Measurements from ENCODE around the gene EPB41. TPM values are rescaled to one million over a fixed set of nuclear protein-coding genes. Genes with fewer than 3 reads are reported as not detected.

EPB41 gene
- total and polyA plus RNA-seq, 12 donors, result 6.6 to 49.5 (median 30.3) TPM

DNA sequence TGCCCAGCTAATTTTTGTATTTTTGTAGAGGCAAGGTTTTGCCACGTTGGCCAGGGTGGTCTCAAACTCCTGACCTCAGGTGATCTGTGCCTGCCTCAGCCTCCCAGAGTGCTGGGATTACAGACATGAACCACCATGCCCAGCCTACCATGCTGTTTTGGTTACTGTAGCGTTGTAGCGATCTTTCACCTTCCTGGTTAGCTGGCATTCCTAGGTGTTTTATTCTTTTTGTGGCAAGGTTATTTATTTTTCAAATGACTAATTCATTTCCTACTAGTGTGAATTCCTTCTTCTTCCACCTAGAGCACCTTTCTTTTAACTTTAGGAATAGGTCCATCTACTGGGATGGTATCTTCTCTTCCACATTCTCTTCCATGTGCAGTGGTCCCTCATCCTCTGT lies 180.1 kb downstream of the EPB41 start:
- Histone ChIP-seq H3K27me3 (no peaks in the 10 kb centered on the region), H3K4me3 (no peak overlapping the region), H3K9me3 (replicated peaks in 1 of 3) (no peaks in the 10 kb centered on the region), H3K4me1 (replicated peaks in 1 of 2) (no peaks in the 10 kb centered on the region), H3K36me3 (replicated peaks in 1 of 2) (no peaks in the 10 kb centered on the region), H3K27ac (no peak overlapping the region)
- DNase-seq, result no peak
- no peak for TF ChIP-seq POLR2A (IDR thresholded peaks at IDR 0.05)
- TF ChIP-seq, protein P1, sequence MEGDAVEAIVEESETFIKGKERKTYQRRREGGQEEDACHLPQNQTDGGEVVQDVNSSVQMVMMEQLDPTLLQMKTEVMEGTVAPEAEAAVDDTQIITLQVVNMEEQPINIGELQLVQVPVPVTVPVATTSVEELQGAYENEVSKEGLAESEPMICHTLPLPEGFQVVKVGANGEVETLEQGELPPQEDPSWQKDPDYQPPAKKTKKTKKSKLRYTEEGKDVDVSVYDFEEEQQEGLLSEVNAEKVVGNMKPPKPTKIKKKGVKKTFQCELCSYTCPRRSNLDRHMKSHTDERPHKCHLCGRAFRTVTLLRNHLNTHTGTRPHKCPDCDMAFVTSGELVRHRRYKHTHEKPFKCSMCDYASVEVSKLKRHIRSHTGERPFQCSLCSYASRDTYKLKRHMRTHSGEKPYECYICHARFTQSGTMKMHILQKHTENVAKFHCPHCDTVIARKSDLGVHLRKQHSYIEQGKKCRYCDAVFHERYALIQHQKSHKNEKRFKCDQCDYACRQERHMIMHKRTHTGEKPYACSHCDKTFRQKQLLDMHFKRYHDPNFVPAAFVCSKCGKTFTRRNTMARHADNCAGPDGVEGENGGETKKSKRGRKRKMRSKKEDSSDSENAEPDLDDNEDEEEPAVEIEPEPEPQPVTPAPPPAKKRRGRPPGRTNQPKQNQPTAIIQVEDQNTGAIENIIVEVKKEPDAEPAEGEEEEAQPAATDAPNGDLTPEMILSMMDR (IDR thresholded peaks at IDR 0.05), result no peak
- 90 to 98% (median 93%) methylated on average over 3 of the region's 3 CpGs for WGBS, 4 donors
- intact Hi-C loops (cut with DNase I), result no loop called here

GRCh38 chr1:29094954-29095353 lies 180.6 kb downstream of the EPB41 start:
- no peak for DNase-seq
- Histone ChIP-seq H3K27ac (no peak overlapping the region), H3K4me3 (no peak overlapping the region)

GRCh38 chr1:29096231-29096886 lies 182.0 kb downstream of the EPB41 start:
- TF ChIP-seq, protein P1 (IDR thresholded peaks at IDR 0.05), result no peak
- no peak for TF ChIP-seq POLR2A (IDR thresholded peaks at IDR 0.05)
- no peaks in the 10 kb centered on the region for H3K27me3 ChIP-seq
- no peaks in the 10 kb centered on the region for H3K4me1 ChIP-seq (replicated peaks in 1 of 2)
- DNase-seq, result no peak
- no peak overlapping the region for H3K4me3 ChIP-seq
- H3K9me3 ChIP-seq (replicated peaks in 1 of 3), result no peaks in the 10 kb centered on the region
- intact Hi-C loops (cut with DNase I), result no loop called here
- WGBS, 4 donors, result 58 to 82% (median 78%) methylated on average over 2 to 4 of the region's 4 CpGs
- no peaks in the 10 kb centered on the region for H3K36me3 ChIP-seq (replicated peaks in 1 of 2)
- no peak overlapping the region for H3K27ac ChIP-seq

More at GRCh38 chr1:29094954-29095353, 180.6 kb downstream of the EPB41 start:
- no peak for TF ChIP-seq POLR2A (IDR thresholded peaks at IDR 0.05)
- TF ChIP-seq, protein P1 (IDR thresholded peaks at IDR 0.05), result no peak
- no peaks in the 10 kb centered on the region for H3K27me3 ChIP-seq
- no peaks in the 10 kb centered on the region for H3K36me3 ChIP-seq (replicated peaks in 1 of 2)
- 87 to 100% (median 93%) methylated on average over 1 of the region's 1 CpG for WGBS, 4 donors
- H3K9me3 ChIP-seq (replicated peaks in 1 of 3), result no peaks in the 10 kb centered on the region
- no peaks in the 10 kb centered on the region for H3K4me1 ChIP-seq (replicated peaks in 1 of 2)
- intact Hi-C loops (cut with DNase I), result no loop called here

DNA sequence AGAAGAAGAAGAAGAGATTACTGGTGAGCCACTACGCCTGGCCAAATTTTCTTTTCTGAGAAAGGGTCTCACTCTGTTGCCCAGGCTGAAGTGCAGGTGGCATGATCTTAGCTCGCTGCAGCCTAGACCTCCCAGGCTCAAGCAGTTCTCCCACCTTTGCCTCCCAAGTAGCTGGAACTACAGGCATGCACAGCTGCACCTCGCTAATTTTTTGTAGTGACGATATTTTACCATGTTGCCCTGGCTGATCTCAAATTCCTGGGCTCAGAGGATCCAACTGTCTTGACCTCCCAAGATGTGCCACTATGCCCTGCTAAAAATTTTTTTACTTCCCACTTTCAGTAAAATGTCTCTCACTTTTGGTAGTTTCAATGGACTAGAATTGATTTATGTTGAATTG lies 184.9 kb downstream of the EPB41 start:
- Histone ChIP-seq H3K27me3 (no peaks in the 10 kb centered on the region), H3K27ac (no peak overlapping the region), H3K4me1 (replicated peaks in 1 of 2) (no peaks in the 10 kb centered on the region), H3K36me3 (replicated peaks in 1 of 2) (no peaks in the 10 kb centered on the region), H3K4me3 (no peak overlapping the region), H3K9me3 (replicated peaks in 1 of 3) (no peaks in the 10 kb centered on the region)
- intact Hi-C loops (cut with DNase I), result no loop called here
- TF ChIP-seq POLR2A (IDR thresholded peaks at IDR 0.05), result no peak
- TF ChIP-seq, protein P1 (IDR thresholded peaks at IDR 0.05), result no peak
- no peak for DNase-seq
- WGBS, 4 donors, result 64 to 97% (median 75%) methylated on average over 4 of the region's 4 CpGs
